Lower leg skin (tissue), 3 donors: Measurements from ENCODE around the gene SNX10.

ENCODE experiments used
- POLR2A ChIP-seq, 2 donors: fragments of 450-650 bp; IDR thresholded peaks; one replicate each; pipeline ENCODE4 v1.6.1; 2016 to 2017; ENCODE audit warnings: antibody characterized with exemption in 2 of 2, mild to moderate bottlenecking in 1 of 2, moderate library complexity in 1 of 2
- TF ChIP-seq, protein P1 (sequence below), 3 donors: fragments of 450-650 bp; IDR thresholded peaks; one replicate each; pipeline ENCODE4 v1.5.1; 2016; ENCODE audit warnings: antibody characterized with exemption in 3 of 3, mild to moderate bottlenecking in 3 of 3, moderate library complexity in 2 of 3

DNA sequence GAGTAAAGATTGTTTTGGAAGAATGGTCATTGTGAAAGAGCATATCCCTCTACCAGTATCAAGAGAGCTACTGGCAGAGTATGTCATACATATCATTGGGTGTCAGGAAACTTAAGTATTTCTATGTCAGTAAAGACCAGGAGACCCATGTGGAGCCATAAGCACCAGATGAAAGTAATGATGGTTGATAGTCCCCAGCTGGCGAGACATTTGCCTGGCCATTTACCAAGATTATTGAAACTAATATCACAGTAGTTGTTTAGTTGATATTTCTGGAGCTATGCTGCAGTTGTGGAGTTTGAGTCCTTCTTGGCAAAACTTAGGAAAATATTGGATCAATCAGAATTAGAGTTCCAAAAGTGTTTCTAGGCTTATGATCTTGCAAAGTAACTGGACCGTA lies 114.8 kb downstream of the SNX10 start:
- TF ChIP-seq, protein P1, sequence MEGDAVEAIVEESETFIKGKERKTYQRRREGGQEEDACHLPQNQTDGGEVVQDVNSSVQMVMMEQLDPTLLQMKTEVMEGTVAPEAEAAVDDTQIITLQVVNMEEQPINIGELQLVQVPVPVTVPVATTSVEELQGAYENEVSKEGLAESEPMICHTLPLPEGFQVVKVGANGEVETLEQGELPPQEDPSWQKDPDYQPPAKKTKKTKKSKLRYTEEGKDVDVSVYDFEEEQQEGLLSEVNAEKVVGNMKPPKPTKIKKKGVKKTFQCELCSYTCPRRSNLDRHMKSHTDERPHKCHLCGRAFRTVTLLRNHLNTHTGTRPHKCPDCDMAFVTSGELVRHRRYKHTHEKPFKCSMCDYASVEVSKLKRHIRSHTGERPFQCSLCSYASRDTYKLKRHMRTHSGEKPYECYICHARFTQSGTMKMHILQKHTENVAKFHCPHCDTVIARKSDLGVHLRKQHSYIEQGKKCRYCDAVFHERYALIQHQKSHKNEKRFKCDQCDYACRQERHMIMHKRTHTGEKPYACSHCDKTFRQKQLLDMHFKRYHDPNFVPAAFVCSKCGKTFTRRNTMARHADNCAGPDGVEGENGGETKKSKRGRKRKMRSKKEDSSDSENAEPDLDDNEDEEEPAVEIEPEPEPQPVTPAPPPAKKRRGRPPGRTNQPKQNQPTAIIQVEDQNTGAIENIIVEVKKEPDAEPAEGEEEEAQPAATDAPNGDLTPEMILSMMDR (IDR thresholded peaks at IDR 0.05) = no peak
- TF ChIP-seq POLR2A (IDR thresholded peaks at IDR 0.05) = no peak
